Stimulated activated CD4-positive, alpha-beta T cell treated with anti-CD3 and anti-CD28 coated beads, Interleukin-12 subunit alpha, Interleukin-12 subunit beta, amount 100 ng/mL, for 4 hours (primary cell): ENCODE data around the gene LRP10.
"Not testable (repeated sequence)": the region's sequence is repeated elsewhere in the genome, so short reads cannot be mapped to it uniquely, and the experiment has no call there.

ENCODE experiments used
- DNase-seq: peaks from one replicate; pipeline ENCODE4 v3.0.0-alpha.2; 2020

LRP10 gene

GRCh38 chr14:22887260-22887989, 15.9 kb downstream of the LRP10 start:
- no peak for DNase-seq

GRCh38 chr14:22887990-22888378, 16.4 kb downstream of the LRP10 start:
- DNase-seq: peak; percentile 64

- no peak for DNase-seq
Measured at GRCh38 chr14:22888662-22889061, 17.1 kb downstream of the LRP10 start.

GRCh38 chr14:22890416-22890815, 18.9 kb downstream of the LRP10 start:
- no peak for DNase-seq

GRCh38 chr14:22892488-22892887, 20.9 kb downstream of the LRP10 start:
- no peak for DNase-seq

- DNase-seq: no peak
Measured at GRCh38 chr14:22893706-22894105, 22.2 kb downstream of the LRP10 start.

- no peak for DNase-seq
Measured at GRCh38 chr14:22895402-22895801, 23.9 kb downstream of the LRP10 start.

GRCh38 chr14:22896356-22896755, 24.8 kb downstream of the LRP10 start:
- DNase-seq: no peak

- no peak for DNase-seq
Measured at GRCh38 chr14:22896760-22897159, 25.2 kb downstream of the LRP10 start.

GRCh38 chr14:22897357-22897756, 25.8 kb downstream of the LRP10 start:
- no peak for DNase-seq

- DNase-seq: no peak
Measured at GRCh38 chr14:22898302-22899090, 27.0 kb downstream of the LRP10 start.

GRCh38 chr14:22900081-22900799, 28.7 kb downstream of the LRP10 start:
- DNase-seq: no peak

- no peak for DNase-seq
Measured at GRCh38 chr14:22901799-22902198, 30.3 kb downstream of the LRP10 start.

GRCh38 chr14:22903742-22904087, 32.2 kb downstream of the LRP10 start:
- DNase-seq: no peak

GRCh38 chr14:22905627-22906026, 34.1 kb downstream of the LRP10 start:
- no peak for DNase-seq

- no peak for DNase-seq
Measured at GRCh38 chr14:22906073-22906472, 34.5 kb downstream of the LRP10 start.

- DNase-seq: no peak
Measured at GRCh38 chr14:22907429-22907828, 35.9 kb downstream of the LRP10 start.

- DNase-seq: no peak
Measured at GRCh38 chr14:22908601-22909000, 37.1 kb downstream of the LRP10 start.

GRCh38 chr14:22910916-22911315, 39.4 kb downstream of the LRP10 start:
- no peak for DNase-seq

GRCh38 chr14:22914836-22915235, 43.3 kb downstream of the LRP10 start:
- DNase-seq: not testable (repeated sequence)

- no peak for DNase-seq
Measured at GRCh38 chr14:22915886-22916521, 44.5 kb downstream of the LRP10 start.

GRCh38 chr14:22918804-22919600, 47.5 kb downstream of the LRP10 start, which contains the start of gene RBM23:
Gene RBM23 (minus strand): TSS chr14:22919149.
- peak; percentile 100 for DNase-seq

GRCh38 chr14:22919601-22919921, 48.0 kb downstream of the LRP10 start:
- DNase-seq: no peak
